Activated CD4-positive, alpha-beta T cell treated with anti-CD3 and anti-CD28 coated beads for 36 hours (primary cell): ENCODE data around the gene TSHZ1. TPM values are rescaled to one million over a fixed set of nuclear protein-coding genes. Genes with fewer than 3 reads are reported as not detected.

Experiments used
- ATAC-seq: fragments of 200-7000 bp; cut with Tn5 transposase; one replicate; pipeline ENCODE4 v1.10.0; 2021; ENCODE audit warnings: mild to moderate bottlenecking, moderate library complexity
- CTCF ChIA-PET: fragments of 350-600 bp; sonication (Branson Sonifier 250); formaldehyde crosslinking; loops from one replicate; lab custom pipeline; 2021; ENCODE audit warnings: antibody characterized with exemption; lab: Charles Lee
- POLR2A ChIA-PET: fragments of 350-600 bp; sonication (Branson Sonifier 250); formaldehyde crosslinking; loops from one replicate; lab custom pipeline; 2021; ENCODE audit warnings: antibody characterized with exemption, inconsistent platforms; lab: Charles Lee
- DNase-seq: peaks from one replicate; pipeline ENCODE4 v3.0.0-alpha.2; 2020
- H3K27ac Mint-ChIP-seq: one replicate; pipeline ENCODE4 v1.8.0; 2021; ENCODE audit warnings: mixed read lengths
- H3K27me3 Mint-ChIP-seq: one replicate; pipeline ENCODE4 v1.8.0; 2021; ENCODE audit warnings: mixed read lengths
- H3K36me3 Mint-ChIP-seq: one replicate; pipeline ENCODE4 v1.8.0; 2021; ENCODE audit warnings: low read depth, mixed read lengths
- H3K4me1 Mint-ChIP-seq: one replicate; pipeline ENCODE4 v1.8.0; 2021; ENCODE audit warnings: mixed read lengths
- H3K4me3 Mint-ChIP-seq: one replicate; pipeline ENCODE4 v1.8.0; 2021; ENCODE audit warnings: mild to moderate bottlenecking, moderate library complexity, mixed read lengths
- H3K9me3 Mint-ChIP-seq: one replicate; pipeline ENCODE4 v1.8.0; 2021; ENCODE audit warnings: low read depth, mixed read lengths
- intact Hi-C, 2 experiments: fragments of 100-400 bp; cut with DNase I in 1 of 2; cut with micrococcal nuclease in 1 of 2; formaldehyde crosslinking; loops; one replicate each; pipeline versions ENCODE4 v1.14.2 to v1.15.1; 2022 to 2024; cut with DNase I, micrococcal nuclease
- total RNA-seq, 2 experiments: library from RNA; stranded (reverse); gene quantifications; one replicate each; pipeline ENCODE4 v1.2.3, GENCODE V29; 2021

The TSHZ1 gene
- total RNA-seq, 2 experiments from 2014 or later: 12.0 to 13.4 TPM

DNA sequence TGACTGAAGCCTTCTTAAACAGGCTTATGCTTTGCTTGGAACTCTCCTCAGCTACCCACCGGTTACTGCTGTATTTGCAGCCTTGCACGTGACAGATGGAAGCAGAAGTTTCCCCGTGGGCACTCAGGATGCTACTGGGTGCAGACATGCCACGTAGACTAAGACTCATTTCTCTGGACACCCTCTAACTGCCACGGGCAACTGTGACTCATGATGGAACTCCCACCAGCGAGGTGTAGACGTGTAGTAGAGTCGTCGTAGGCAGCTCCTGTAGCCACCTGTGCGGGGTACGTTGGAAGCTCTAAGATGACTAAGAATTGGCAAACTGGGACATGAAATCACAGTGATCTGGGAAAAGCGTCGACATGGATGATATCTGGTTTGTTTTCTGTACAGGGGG is 27.5 kb downstream of the TSHZ1 start:
- peaks cover 9% of the 10 kb centered on the region for H3K36me3 Mint-ChIP-seq
- no peak overlapping the region for H3K27ac Mint-ChIP-seq
- no peaks in the 10 kb centered on the region for H3K27me3 Mint-ChIP-seq
- intact Hi-C loops: no loop called here
- CTCF ChIA-PET: no interaction called here
- H3K4me1 Mint-ChIP-seq: peaks cover 18% of the 10 kb centered on the region
- DNase-seq: no peak
- no peak overlapping the region for H3K4me3 Mint-ChIP-seq
- POLR2A ChIA-PET: no interaction called here
- no peaks in the 10 kb centered on the region for H3K9me3 Mint-ChIP-seq
- ATAC-seq: no peak

GRCh38 chr18:75238786-75239185 is 28.2 kb downstream of the TSHZ1 start:
- ChIA-PET CTCF (no interaction called here), POLR2A (no interaction called here)
- Mint-ChIP-seq H3K27me3 (no peaks in the 10 kb centered on the region), H3K27ac (no peak overlapping the region), H3K36me3 (peaks cover 9% of the 10 kb centered on the region), H3K9me3 (no peaks in the 10 kb centered on the region), H3K4me1 (peaks cover 15% of the 10 kb centered on the region), H3K4me3 (no peak overlapping the region)
- no peak for ATAC-seq
- DNase-seq: no peak
- intact Hi-C loops: no loop called here

- Mint-ChIP-seq H3K9me3 (no peaks in the 10 kb centered on the region), H3K27me3 (no peaks in the 10 kb centered on the region), H3K4me3 (no peak overlapping the region), H3K27ac (no peak overlapping the region), H3K4me1 (peaks cover 24% of the 10 kb centered on the region), H3K36me3 (peaks cover 9% of the 10 kb centered on the region)
- POLR2A ChIA-PET: interaction anchor here (0.6 kb wide), 1 partner anchor 1744 kb away, joined by 3 read pairs; no protein-coding TSS in a partner anchor
- CTCF ChIA-PET: no interaction called here
- DNase-seq (peak; percentile 34), ATAC-seq (no peak)
- intact Hi-C loops: loop anchor here in 1 of 2 experiments (10.0 kb wide), 2 partner anchors 64 to 346 kb away; no protein-coding TSS in a partner anchor
These were observed 29.8 kb downstream of the TSHZ1 start for GRCh38 chr18:75240433-75240832.

DNA sequence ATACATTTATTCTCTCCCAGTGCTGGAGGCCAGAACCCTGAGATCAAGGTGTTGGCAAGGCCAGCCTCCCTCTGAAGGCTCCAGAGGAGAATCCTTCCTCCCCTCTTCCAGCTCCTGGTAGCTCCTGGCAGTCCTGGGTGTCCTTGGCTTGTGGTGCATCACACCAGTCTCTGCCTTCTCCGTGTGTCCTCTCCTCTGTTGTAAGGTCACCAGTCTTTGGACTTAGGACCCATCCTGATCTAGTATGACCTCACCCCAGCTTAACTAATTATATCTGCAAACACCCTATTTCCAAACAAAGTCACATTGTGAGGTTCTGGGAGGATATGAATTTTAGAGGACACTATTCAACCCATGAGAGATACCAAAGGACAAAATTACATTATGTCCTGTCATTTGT is 31.1 kb downstream of the TSHZ1 start:
- Mint-ChIP-seq H3K4me1 (peaks cover 30% of the 10 kb centered on the region), H3K27me3 (no peaks in the 10 kb centered on the region), H3K27ac (no peak overlapping the region), H3K36me3 (peaks cover 6% of the 10 kb centered on the region), H3K9me3 (no peaks in the 10 kb centered on the region), H3K4me3 (no peak overlapping the region)
- POLR2A ChIA-PET: no interaction called here
- CTCF ChIA-PET: no interaction called here
- DNase-seq: no peak
- intact Hi-C loops: loop anchor here in 1 of 2 experiments (10.0 kb wide), 2 partner anchors 63 to 347 kb away; no protein-coding TSS in a partner anchor
- ATAC-seq: no peak

DNA sequence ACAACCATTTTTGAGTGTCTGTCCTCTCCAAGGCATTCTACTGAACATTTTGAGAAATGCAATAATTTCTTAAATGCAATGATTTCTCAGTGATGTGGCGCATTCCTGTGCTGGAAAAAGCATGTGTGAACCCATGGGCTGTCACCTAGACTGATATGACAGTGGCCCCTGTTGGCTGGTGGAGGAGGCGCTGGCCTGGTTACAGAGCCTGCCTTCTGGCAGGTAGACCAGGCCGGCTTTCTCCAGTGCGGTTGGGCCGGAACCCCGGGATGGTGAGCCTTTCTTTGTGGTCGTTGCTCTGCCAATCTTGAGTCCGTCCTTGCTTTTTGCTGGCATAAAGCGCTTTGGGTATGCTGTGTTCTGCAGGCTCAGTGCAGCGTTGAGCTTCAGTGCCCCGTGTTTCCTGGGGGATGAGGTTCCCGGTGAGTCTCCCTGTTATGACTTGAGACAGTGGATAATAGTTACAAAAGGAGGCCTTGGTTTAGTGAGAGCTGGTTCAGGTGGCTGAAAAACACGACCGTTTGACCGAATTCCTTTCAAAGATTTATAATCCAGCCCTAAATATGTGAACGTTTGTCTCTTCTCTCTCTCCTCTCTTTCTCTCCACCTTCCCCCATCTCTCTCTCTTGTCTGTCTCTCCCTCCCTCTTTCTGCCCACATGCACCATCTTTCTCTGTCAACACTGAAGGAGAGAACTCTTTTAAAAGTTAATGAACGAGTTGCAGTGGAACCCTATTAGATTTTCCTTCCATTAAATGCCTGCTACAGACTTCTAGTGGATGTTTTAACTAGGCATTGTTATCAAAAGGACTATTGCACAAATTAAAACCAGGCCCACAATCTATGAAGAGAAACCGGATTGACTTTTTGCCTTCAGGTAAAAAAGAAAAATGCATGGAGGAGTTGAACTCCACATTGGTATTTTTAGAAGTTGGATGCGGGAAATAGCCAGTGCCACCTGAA is 34.0 kb downstream of the TSHZ1 start:
- Mint-ChIP-seq H3K27me3 (no peaks in the 10 kb centered on the region), H3K4me1 (peaks cover 39% of the 10 kb centered on the region), H3K36me3 (no peaks in the 10 kb centered on the region), H3K27ac (peak overlapping the region; percentile 71), H3K4me3 (no peak overlapping the region), H3K9me3 (no peaks in the 10 kb centered on the region)
- intact Hi-C loops: loop anchor here in 1 of 2 experiments (10.0 kb wide), 2 partner anchors 60 to 350 kb away; no protein-coding TSS in a partner anchor
- DNase-seq (peak; percentile 59), ATAC-seq (peak; percentile 42)
- ChIA-PET CTCF (interaction anchor here (0.6 to 0.7 kb wide), 2 partner anchors 60 to 621 kb away, joined by 3 to 5 read pairs; no protein-coding TSS in a partner anchor), POLR2A (interaction anchor here (0.6 kb wide), 1 partner anchor 22 kb away, joined by 3 read pairs; no protein-coding TSS in a partner anchor)

- intact Hi-C loops: loop anchor here (1.0 to 10.0 kb wide), 4 partner anchors 37 to 352 kb away; partner anchors contain the start of gene TSHZ1 (in 1 of the 2)
- H3K27me3 Mint-ChIP-seq: no peaks in the 10 kb centered on the region
- H3K9me3 Mint-ChIP-seq: peaks cover 2% of the 10 kb centered on the region
- no peaks in the 10 kb centered on the region for H3K36me3 Mint-ChIP-seq
- DNase-seq: peak; percentile 37
- ChIA-PET POLR2A (interaction anchor here (0.6 to 1.0 kb wide), 5 partner anchors 34 to 1152 kb away, joined by 3 to 6 read pairs (median 3); partner anchors contain the start of gene TSHZ1), CTCF (interaction anchor here (1.2 to 1.3 kb wide), 2 partner anchors 10 to 36 kb away, joined by 3 to 4 read pairs; partner anchors contain the start of gene TSHZ1)
- peak; percentile 11 for ATAC-seq
- H3K4me3 Mint-ChIP-seq: peak overlapping the region; percentile 77
- H3K4me1 Mint-ChIP-seq: peaks cover 51% of the 10 kb centered on the region
- peak overlapping the region; percentile 98 for H3K27ac Mint-ChIP-seq
These were observed 36.4 kb downstream of the TSHZ1 start for GRCh38 chr18:75246721-75247610.

DNA sequence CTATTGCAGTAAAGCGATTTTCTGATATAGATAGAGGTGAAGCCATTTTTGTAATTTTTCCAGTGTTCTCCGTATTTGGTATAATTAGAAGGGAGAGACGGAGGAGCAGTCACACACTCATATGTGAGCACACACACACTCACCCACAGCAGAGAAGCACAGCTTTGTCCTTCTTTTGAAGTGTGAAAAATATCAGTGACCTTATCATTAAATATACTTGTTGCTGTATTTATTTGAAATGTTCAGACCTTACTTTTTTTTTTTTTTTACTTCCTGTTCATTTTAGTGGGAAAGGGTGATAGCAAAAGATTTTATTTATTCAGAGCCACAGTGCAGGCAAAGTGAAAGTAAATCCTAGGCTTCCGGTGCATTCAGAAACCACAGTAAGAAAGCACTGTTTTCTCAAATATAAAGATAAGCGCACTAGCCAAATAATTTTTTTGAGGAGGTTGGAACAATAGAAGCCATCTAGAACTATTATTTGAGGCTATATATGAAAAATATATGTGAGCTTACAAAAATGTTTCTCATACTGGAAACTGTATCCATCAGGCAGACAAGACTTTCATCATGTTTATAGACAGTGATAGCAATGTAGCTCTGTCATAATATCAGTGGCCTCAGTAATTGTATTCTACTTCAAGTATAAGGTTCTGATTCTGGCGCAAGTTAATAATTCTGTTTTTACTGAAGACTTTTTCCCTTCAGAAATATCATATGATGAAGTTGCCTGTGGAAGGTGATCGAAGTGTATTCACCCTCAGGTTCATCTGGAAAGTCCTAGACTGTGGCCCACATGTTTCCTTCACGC is 37.2 kb downstream of the TSHZ1 start:
- peaks cover 2% of the 10 kb centered on the region for H3K9me3 Mint-ChIP-seq
- no peaks in the 10 kb centered on the region for H3K27me3 Mint-ChIP-seq
- DNase-seq (no peak), ATAC-seq (peak; percentile 47)
- intact Hi-C loops: loop anchor here (1.0 to 10.0 kb wide), 4 partner anchors 38 to 353 kb away; partner anchors contain the start of gene TSHZ1 (in 2 of the 2)
- peaks cover 52% of the 10 kb centered on the region for H3K4me1 Mint-ChIP-seq
- ChIA-PET POLR2A (interaction anchor here (0.6 kb wide), 1 partner anchor 35 kb away, joined by 6 read pairs; no protein-coding TSS in a partner anchor), CTCF (interaction anchor here (0.9 to 1.1 kb wide), 2 partner anchors 14 to 35 kb away, joined by 3 read pairs; no protein-coding TSS in a partner anchor)
- H3K36me3 Mint-ChIP-seq: no peaks in the 10 kb centered on the region
- peak overlapping the region; percentile 77 for H3K4me3 Mint-ChIP-seq
- H3K27ac Mint-ChIP-seq: peak overlapping the region; percentile 98

GRCh38 chr18:75248426-75249174 is 38.0 kb downstream of the TSHZ1 start:
- intact Hi-C loops: loop anchor here in 1 of 2 experiments (1.0 to 10.0 kb wide), 3 partner anchors 38 to 354 kb away; partner anchors contain the start of gene TSHZ1
- peaks cover 2% of the 10 kb centered on the region for H3K9me3 Mint-ChIP-seq
- peaks cover 59% of the 10 kb centered on the region for H3K4me1 Mint-ChIP-seq
- H3K4me3 Mint-ChIP-seq: peak overlapping the region; percentile 77
- peak overlapping the region; percentile 98 for H3K27ac Mint-ChIP-seq
- ChIA-PET CTCF (interaction anchor here (0.9 to 1.1 kb wide), 2 partner anchors 13 to 36 kb away, joined by 3 read pairs; no protein-coding TSS in a partner anchor), POLR2A (interaction anchor here (0.8 kb wide), 1 partner anchor 38 kb away, joined by 3 read pairs; the partner anchor contains the start of gene TSHZ1)
- DNase-seq (no peak), ATAC-seq (no peak)
- no peaks in the 10 kb centered on the region for H3K27me3 Mint-ChIP-seq
- no peaks in the 10 kb centered on the region for H3K36me3 Mint-ChIP-seq

DNA sequence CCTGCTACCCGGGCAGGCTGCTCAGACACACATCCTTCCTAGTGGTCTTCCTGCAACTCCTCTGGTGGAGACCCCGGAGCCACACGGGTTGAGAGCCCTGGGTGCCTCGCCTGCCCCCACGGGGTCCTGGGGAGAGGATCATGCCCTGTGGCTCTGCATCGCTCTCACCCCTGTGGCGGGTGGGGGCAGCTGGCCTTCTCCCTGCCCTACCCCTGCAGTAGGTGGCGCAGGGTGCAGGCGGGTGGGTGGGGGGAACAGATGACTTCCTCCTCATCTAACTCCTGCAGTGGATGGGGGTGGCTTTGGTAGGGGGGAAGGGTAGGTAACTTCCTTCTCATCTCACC is 38.5 kb downstream of the TSHZ1 start:
- H3K27me3 Mint-ChIP-seq: no peaks in the 10 kb centered on the region
- intact Hi-C loops: loop anchor here in 1 of 2 experiments (10.0 kb wide), 2 partner anchors 56 to 354 kb away; no protein-coding TSS in a partner anchor
- H3K36me3 Mint-ChIP-seq: no peaks in the 10 kb centered on the region
- H3K9me3 Mint-ChIP-seq: peaks cover 2% of the 10 kb centered on the region
- peak overlapping the region; percentile 51 for H3K27ac Mint-ChIP-seq
- ATAC-seq (no peak), DNase-seq (no peak)
- H3K4me1 Mint-ChIP-seq: peaks cover 61% of the 10 kb centered on the region
- H3K4me3 Mint-ChIP-seq: no peak overlapping the region
- POLR2A ChIA-PET: interaction anchor here (0.8 kb wide), 1 partner anchor 38 kb away, joined by 3 read pairs; the partner anchor contains the start of gene TSHZ1
- CTCF ChIA-PET: no interaction called here
